ENCODE results near the gene ZSCAN16. TPM values are rescaled to one million over a fixed set of nuclear protein-coding genes. Genes with fewer than 3 reads are reported as not detected.

ZSCAN16 gene
- total RNA-seq, 2 experiments from 2014 or later: 2.8 to 3.6 TPM

DNA sequence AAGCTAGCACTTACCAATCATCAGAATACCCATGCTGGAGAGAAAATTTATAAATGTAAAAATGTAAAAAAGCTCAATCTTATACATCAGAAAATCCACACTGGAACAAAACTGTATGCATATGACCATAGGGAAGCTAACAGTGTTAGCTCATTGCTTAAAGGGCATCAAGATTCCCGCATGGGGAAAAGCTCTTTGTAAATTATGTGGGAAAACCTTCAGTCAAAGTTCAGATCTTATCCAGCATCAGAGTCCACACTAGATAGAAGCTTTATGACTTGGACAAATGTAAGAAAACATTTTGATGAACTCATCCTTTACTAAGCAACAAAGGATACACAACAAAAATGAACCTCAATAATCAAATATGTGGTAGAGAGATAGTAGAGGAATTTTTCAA is 52.0 kb downstream of the ZSCAN16 start:
- ChIA-PET POLR2A (no interaction called here), CTCF (no interaction called here)
- peaks cover 28% of the 10 kb centered on the region for H3K27me3 Mint-ChIP-seq
- no peaks in the 10 kb centered on the region for H3K4me1 Mint-ChIP-seq (ENCODE audit: low read depth)
- peaks cover 4% of the 10 kb centered on the region for H3K36me3 Mint-ChIP-seq
- no peak for DNase-seq
- no peaks in the 10 kb centered on the region for H3K9me3 Mint-ChIP-seq
- intact Hi-C loops (cut with micrococcal nuclease): no loop called here
- no peak overlapping the region for H3K4me3 Mint-ChIP-seq
- H3K27ac Mint-ChIP-seq: no peak overlapping the region

Other genes starting within 250 kb of the ZSCAN16 start
- not detected for gene OR2B2, start 212.2 kb upstream of the ZSCAN16 start, total RNA-seq
- not detected for gene OR2B6, start 167.4 kb upstream of the ZSCAN16 start, total RNA-seq
- 1 to 10 TPM; 3.7 to 4.0 TPM for gene ZNF165, start 44.0 kb upstream of the ZSCAN16 start, total RNA-seq
- 10 to 100 TPM; 14.4 to 16.5 TPM for gene ZKSCAN8, start 17.3 kb downstream of the ZSCAN16 start, total RNA-seq
- gene ZSCAN9, start 100.7 kb downstream of the ZSCAN16 start, total RNA-seq: 1 to 10 TPM; 2.8 to 3.0 TPM
- gene ZKSCAN4, start 127.7 kb downstream of the ZSCAN16 start, total RNA-seq: 1 to 10 TPM; 3.7 to 3.8 TPM
- not detected for gene NKAPL, start 134.7 kb downstream of the ZSCAN16 start, total RNA-seq
- 1 to 10 TPM; 6.0 to 6.4 TPM for gene ZSCAN26, start 142.5 kb downstream of the ZSCAN16 start, total RNA-seq
- gene PGBD1, start 157.0 kb downstream of the ZSCAN16 start, total RNA-seq: 1 to 10 TPM; 1.6 to 1.9 TPM
- 1 to 10 TPM in 1 of 2 experiments, under 1 TPM in 1; 0.77 to 1.6 TPM for gene ZSCAN31, start 211.5 kb downstream of the ZSCAN16 start, total RNA-seq
- gene ZKSCAN3, start 225.3 kb downstream of the ZSCAN16 start, total RNA-seq: 1 to 10 TPM; 2.2 to 2.7 TPM

Data from activated CD4-positive, alpha-beta memory T cell treated with anti-CD3 and anti-CD28 coated beads for 36 hours (primary cell).